ENCODE results near the gene ARHGDIB. TPM values are rescaled to one million over a fixed set of nuclear protein-coding genes. Genes with fewer than 3 reads are reported as not detected.

ARHGDIB gene
- total RNA-seq, 4 donors from 2014 or later, result 36.7 to 69.5 (median 48.3) TPM

DNA sequence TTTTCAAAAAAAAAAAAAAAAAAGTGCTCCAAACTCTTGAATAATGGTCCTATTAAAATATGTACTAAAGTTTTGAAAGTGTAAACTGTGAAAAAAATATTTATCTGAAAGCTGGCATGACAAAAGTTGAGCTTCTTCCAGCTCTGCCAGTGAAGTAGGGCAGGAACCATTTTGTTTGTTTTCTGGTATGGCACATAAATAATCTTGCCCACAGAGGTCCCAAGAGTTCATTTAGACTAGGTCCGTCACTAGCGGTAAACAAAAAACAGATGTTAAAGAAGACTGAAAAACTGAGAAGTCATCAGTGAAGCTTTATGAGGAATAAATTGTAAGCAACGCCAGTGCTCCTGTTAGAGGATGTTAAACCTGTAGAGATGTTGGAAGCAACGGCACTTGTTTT lies 30.0 kb downstream of the ARHGDIB start:
- Histone ChIP-seq H3K9me3 (no peaks in the 10 kb centered on the region), H3K27ac (no peak overlapping the region), H3K4me3 (no peak overlapping the region), H3K4me1 (peaks cover 0 to 35% (median 9%) of the 10 kb centered on the region in 4 donors), H3K36me3 (no peaks in the 10 kb centered on the region), H3K27me3 (no peaks in the 10 kb centered on the region)
- 71 to 82% methylated on average over 4 of the region's 4 CpGs for WGBS, 2 donors (ENCODE audit: low coverage in 1 of 2)
- DNase-seq, result no peak
- no peak for TF ChIP-seq EP300 (IDR thresholded peaks at IDR 0.05; ENCODE audit: low read depth)
- TF ChIP-seq, protein P1, sequence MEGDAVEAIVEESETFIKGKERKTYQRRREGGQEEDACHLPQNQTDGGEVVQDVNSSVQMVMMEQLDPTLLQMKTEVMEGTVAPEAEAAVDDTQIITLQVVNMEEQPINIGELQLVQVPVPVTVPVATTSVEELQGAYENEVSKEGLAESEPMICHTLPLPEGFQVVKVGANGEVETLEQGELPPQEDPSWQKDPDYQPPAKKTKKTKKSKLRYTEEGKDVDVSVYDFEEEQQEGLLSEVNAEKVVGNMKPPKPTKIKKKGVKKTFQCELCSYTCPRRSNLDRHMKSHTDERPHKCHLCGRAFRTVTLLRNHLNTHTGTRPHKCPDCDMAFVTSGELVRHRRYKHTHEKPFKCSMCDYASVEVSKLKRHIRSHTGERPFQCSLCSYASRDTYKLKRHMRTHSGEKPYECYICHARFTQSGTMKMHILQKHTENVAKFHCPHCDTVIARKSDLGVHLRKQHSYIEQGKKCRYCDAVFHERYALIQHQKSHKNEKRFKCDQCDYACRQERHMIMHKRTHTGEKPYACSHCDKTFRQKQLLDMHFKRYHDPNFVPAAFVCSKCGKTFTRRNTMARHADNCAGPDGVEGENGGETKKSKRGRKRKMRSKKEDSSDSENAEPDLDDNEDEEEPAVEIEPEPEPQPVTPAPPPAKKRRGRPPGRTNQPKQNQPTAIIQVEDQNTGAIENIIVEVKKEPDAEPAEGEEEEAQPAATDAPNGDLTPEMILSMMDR (IDR thresholded peaks at IDR 0.05), result no peak
- TF ChIP-seq POLR2AphosphoS5 (IDR thresholded peaks at IDR 0.05), result no peak
- TF ChIP-seq POLR2A (IDR thresholded peaks at IDR 0.05), result no peak
- in situ Hi-C loops (cut with MboI; ENCODE audit: low pct_ligation_motif_present in 1 of 4, low pct_unique_long_range_greater_than_20kb in 1 of 4, low sequenced_read_pairs in 3 of 4), result no loop called here
- intact Hi-C loops (cut with DNase I; ENCODE audit: low total_unique reads), result no loop called here

DNA sequence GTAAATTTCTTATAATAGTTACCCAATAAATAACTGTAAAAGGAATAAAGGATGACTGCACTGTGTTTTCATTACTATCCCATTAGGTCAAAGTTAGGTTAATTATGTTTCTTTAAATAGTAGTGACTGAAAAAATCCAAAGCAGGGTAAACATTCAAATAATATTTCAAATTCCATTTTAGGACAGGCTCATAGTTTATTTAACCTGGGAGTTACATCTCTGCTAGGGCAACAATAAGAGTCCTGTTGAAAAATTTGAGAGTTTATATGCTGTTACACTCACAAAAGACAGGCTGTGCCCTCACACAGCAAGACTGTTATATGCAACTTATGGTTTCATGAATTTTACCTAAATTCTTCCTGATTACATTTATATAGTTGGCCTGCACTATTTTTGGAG lies 31.1 kb downstream of the ARHGDIB start:
- in situ Hi-C loops (cut with MboI; ENCODE audit: low pct_ligation_motif_present in 1 of 4, low pct_unique_long_range_greater_than_20kb in 1 of 4, low sequenced_read_pairs in 3 of 4) (no loop called here), intact Hi-C loops (cut with DNase I; ENCODE audit: low total_unique reads) (no loop called here)
- TF ChIP-seq, protein P1 (IDR thresholded peaks at IDR 0.05), result no peak
- no peak for TF ChIP-seq POLR2A (IDR thresholded peaks at IDR 0.05)
- no peaks in the 10 kb centered on the region for H3K27me3 ChIP-seq
- no peak overlapping the region for H3K4me3 ChIP-seq
- no peaks in the 10 kb centered on the region for H3K9me3 ChIP-seq
- H3K36me3 ChIP-seq, result no peaks in the 10 kb centered on the region
- H3K27ac ChIP-seq, result no peak overlapping the region
- DNase-seq, result no peak
- H3K4me1 ChIP-seq, result peaks cover 0 to 29% (median 7%) of the 10 kb centered on the region in 4 donors

DNA sequence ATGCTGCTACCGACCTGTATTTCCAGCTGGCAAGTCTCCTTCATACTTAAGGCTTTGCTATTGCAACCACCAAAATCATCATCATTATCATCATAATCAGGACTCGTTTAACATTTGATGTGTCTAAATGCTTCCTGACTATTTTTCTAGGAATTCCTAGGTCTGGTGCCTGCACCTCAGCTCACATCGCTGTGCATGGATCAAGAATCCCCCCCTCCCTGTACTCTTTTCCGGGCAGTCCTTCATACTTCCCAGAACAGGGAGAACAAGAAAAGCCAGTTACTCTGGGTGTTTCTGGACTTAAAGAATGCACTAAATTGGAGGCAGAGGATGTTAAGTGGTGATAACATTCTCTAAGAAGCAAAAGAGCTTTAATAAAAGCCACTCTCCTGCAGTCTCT lies 32.5 kb downstream of the ARHGDIB start:
- Histone ChIP-seq H3K4me1 (peaks cover 0 to 21% (median 7%) of the 10 kb centered on the region in 4 donors), H3K4me3 (no peak overlapping the region), H3K36me3 (no peaks in the 10 kb centered on the region), H3K9me3 (no peaks in the 10 kb centered on the region), H3K27me3 (no peaks in the 10 kb centered on the region), H3K27ac (no peak overlapping the region)
- intact Hi-C loops (cut with DNase I; ENCODE audit: low total_unique reads) (no loop called here), in situ Hi-C loops (cut with MboI; ENCODE audit: low pct_ligation_motif_present in 1 of 4, low pct_unique_long_range_greater_than_20kb in 1 of 4, low sequenced_read_pairs in 3 of 4) (no loop called here)
- no peak for TF ChIP-seq POLR2A (IDR thresholded peaks at IDR 0.05)
- TF ChIP-seq EP300 (IDR thresholded peaks at IDR 0.05; ENCODE audit: low read depth), result no peak
- DNase-seq, result no peak
- WGBS, 2 donors (ENCODE audit: low coverage in 1 of 2), result 32 to 45% methylated on average over 4 of the region's 4 CpGs

DNA sequence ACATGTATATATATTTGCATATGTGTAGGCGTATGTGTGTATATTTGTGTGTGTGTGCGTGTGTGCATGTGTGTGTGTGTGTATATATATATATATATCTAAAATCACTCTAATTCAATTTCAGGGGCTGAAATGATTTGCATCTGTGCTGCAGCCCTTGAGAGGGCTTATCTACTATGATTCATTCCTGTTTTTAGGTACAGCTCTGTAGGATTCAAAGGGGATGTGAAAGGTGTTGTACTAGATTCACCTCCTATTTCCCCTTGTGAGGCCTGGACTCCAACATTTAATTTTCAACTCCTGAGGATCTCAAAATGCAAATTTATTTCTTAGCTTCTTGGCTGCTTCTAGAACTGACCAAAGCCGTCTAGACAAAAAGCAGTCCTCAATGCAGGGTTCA lies 34.1 kb downstream of the ARHGDIB start:
- Histone ChIP-seq H3K9me3 (no peaks in the 10 kb centered on the region), H3K27me3 (no peaks in the 10 kb centered on the region), H3K27ac (no peak overlapping the region), H3K4me1 (peaks cover 0 to 21% (median 7%) of the 10 kb centered on the region in 4 donors), H3K36me3 (no peaks in the 10 kb centered on the region), H3K4me3 (no peak overlapping the region)
- in situ Hi-C loops (cut with MboI; ENCODE audit: low pct_ligation_motif_present in 1 of 4, low pct_unique_long_range_greater_than_20kb in 1 of 4, low sequenced_read_pairs in 3 of 4), result no loop called here
- TF ChIP-seq POLR2AphosphoS5 (IDR thresholded peaks at IDR 0.05), result no peak
- no peak for TF ChIP-seq POLR2A (IDR thresholded peaks at IDR 0.05)
- TF ChIP-seq, protein P1 (IDR thresholded peaks at IDR 0.05), result no peak
- no peak for TF ChIP-seq EP300 (IDR thresholded peaks at IDR 0.05; ENCODE audit: low read depth)
- DNase-seq, result no peak
- intact Hi-C loops (cut with DNase I; ENCODE audit: low total_unique reads), result no loop called here
- 92 to 96% methylated on average over 3 of the region's 3 CpGs for WGBS, 2 donors (ENCODE audit: low coverage in 1 of 2)

DNA sequence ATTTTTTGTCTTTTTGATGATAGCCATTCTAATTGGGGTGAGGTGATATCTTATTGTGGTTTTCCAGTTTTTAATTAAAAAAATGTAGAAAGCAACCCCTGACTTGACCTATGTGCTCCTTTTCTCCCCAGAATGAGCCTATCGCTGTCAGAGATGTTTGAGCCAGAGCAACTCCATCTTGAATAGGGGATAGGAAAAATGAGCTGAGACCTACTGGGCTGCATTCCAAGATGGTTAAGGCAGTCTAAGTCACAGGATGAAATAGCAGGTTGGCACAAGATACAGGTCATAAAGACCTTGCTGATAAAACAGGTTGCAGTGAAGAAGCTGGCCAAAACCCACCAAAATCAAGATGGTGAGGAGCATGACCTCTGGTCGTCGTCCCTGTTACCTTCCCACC lies 36.9 kb downstream of the ARHGDIB start:
- Histone ChIP-seq H3K27ac (no peak overlapping the region), H3K9me3 (no peaks in the 10 kb centered on the region), H3K36me3 (no peaks in the 10 kb centered on the region), H3K27me3 (no peaks in the 10 kb centered on the region), H3K4me1 (peaks cover 0 to 10% (median 6%) of the 10 kb centered on the region in 4 donors), H3K4me3 (no peak overlapping the region)
- in situ Hi-C loops (cut with MboI; ENCODE audit: low pct_ligation_motif_present in 1 of 4, low pct_unique_long_range_greater_than_20kb in 1 of 4, low sequenced_read_pairs in 3 of 4) (no loop called here), intact Hi-C loops (cut with DNase I; ENCODE audit: low total_unique reads) (no loop called here)
- DNase-seq, result no peak
- TF ChIP-seq POLR2A (IDR thresholded peaks at IDR 0.05), result no peak
- TF ChIP-seq POLR2AphosphoS5 (IDR thresholded peaks at IDR 0.05), result no peak
- no peak for TF ChIP-seq EP300 (IDR thresholded peaks at IDR 0.05; ENCODE audit: low read depth)
- TF ChIP-seq, protein P1 (IDR thresholded peaks at IDR 0.05), result no peak
- 80 to 89% methylated on average over 3 of the region's 3 CpGs for WGBS, 2 donors (ENCODE audit: low coverage in 1 of 2)

Measured in transverse colon (tissue), 4 donors.